DMS79 (cell line): ENCODE data around the gene MYH14.

ENCODE experiments used
- DNase-seq: peaks from one replicate; lab custom pipeline; 2025; lab: John Stamatoyannopoulos, UW

MYH14 gene

GRCh38 chr19:50261446-50261970 lies 58.1 kb downstream of the MYH14 start:
- no peak for DNase-seq

GRCh38 chr19:50263176-50263575 lies 59.8 kb downstream of the MYH14 start:
- no peak for DNase-seq

GRCh38 chr19:50264483-50265186 lies 61.2 kb downstream of the MYH14 start:
- no peak for DNase-seq

- DNase-seq: no peak
These were observed 62.6 kb downstream of the MYH14 start for GRCh38 chr19:50266041-50266440.

GRCh38 chr19:50266896-50267295 lies 63.5 kb downstream of the MYH14 start:
- DNase-seq: no peak

GRCh38 chr19:50268041-50268440 lies 64.6 kb downstream of the MYH14 start:
- DNase-seq: no peak

GRCh38 chr19:50268501-50268900 lies 65.1 kb downstream of the MYH14 start:
- DNase-seq: no peak

GRCh38 chr19:50269653-50270052 lies 66.2 kb downstream of the MYH14 start:
- DNase-seq: no peak

GRCh38 chr19:50272263-50272897 lies 69.0 kb downstream of the MYH14 start:
- no peak for DNase-seq

- DNase-seq: no peak
These were observed 70.4 kb downstream of the MYH14 start for GRCh38 chr19:50273821-50274220.

GRCh38 chr19:50275577-50276368 lies 72.4 kb downstream of the MYH14 start:
- no peak for DNase-seq

- DNase-seq: no peak
These were observed 73.1 kb downstream of the MYH14 start for GRCh38 chr19:50276370-50277063.

- DNase-seq: no peak
These were observed 74.7 kb downstream of the MYH14 start for GRCh38 chr19:50277966-50278580.

GRCh38 chr19:50280074-50280473 lies 76.7 kb downstream of the MYH14 start:
- DNase-seq: no peak

- no peak for DNase-seq
These were observed 77.6 kb downstream of the MYH14 start for GRCh38 chr19:50280983-50281382.

GRCh38 chr19:50281491-50281890 lies 78.1 kb downstream of the MYH14 start:
- no peak for DNase-seq

- DNase-seq: no peak
These were observed 82.4 kb downstream of the MYH14 start for GRCh38 chr19:50285833-50286232.

GRCh38 chr19:50286443-50286842 lies 83.0 kb downstream of the MYH14 start:
- DNase-seq: no peak

GRCh38 chr19:50287331-50287730 lies 83.9 kb downstream of the MYH14 start:
- no peak for DNase-seq

GRCh38 chr19:50288954-50289353 lies 85.5 kb downstream of the MYH14 start:
- no peak for DNase-seq

- no peak for DNase-seq
These were observed 86.6 kb downstream of the MYH14 start for GRCh38 chr19:50290011-50290410.

- no peak for DNase-seq
These were observed 87.4 kb downstream of the MYH14 start for GRCh38 chr19:50290775-50291174.
